HCT116 (cell line): ENCODE measurements around the gene CRB1. TPM values are rescaled to one million over a fixed set of nuclear protein-coding genes. Genes with fewer than 3 reads are reported as not detected.

Experiments
- ATAC-seq: fragments of 200-7000 bp; cut with Tn5 transposase; 2 replicates; pipeline ENCODE4 v1.9.1; 2020; ENCODE audit warnings: mild to moderate bottlenecking, moderate library complexity
- BruUV-seq: library from RNA; stranded (reverse); fragments of 400-500 nt; replicated peaks from 2 replicates; lab custom pipeline; 2021; lab: Mats Ljungman, UMichigan
- CTCF ChIA-PET: fragments of 300-600 bp; sonication (Branson Sonifier 250); formaldehyde crosslinking; loops from one replicate; lab custom pipeline; 2021; ENCODE audit warnings: antibody characterized with exemption; lab: Charles Lee
- POLR2A ChIA-PET: fragments of 300-600, 350-600 bp; sonication (Branson Sonifier 250); formaldehyde crosslinking; loops from one replicate; lab custom pipeline; 2021; ENCODE audit warnings: antibody characterized with exemption; lab: Charles Lee
- RAD21 ChIA-PET, 2 experiments: fragments of 300-600 bp; sonication (Branson Sonifier 250); formaldehyde crosslinking; loops; one replicate each; lab custom pipeline; 2023; ENCODE audit warnings: low total read pairs in 2 of 2; ENCODE audit not compliant: uncharacterized antibody in 2 of 2, unreplicated experiment in 2 of 2, low non-redundant PET in 1 of 2; lab: Charles Lee
- DNase-seq: peaks from one replicate; pipeline ENCODE4 v3.0.0-alpha.2; 2010; ENCODE audit warnings: low read depth, low spot score
- H2AFZ ChIP-seq: fragments of 200-600 bp; shearing (Covaris generic), sonication (generic); 2 replicates; pipeline ENCODE4 v1.6.1; 2017; ENCODE audit warnings: low read depth, mixed run types, mixed read lengths, antibody characterized with exemption, low read length; ENCODE audit not compliant: poor library complexity, severe bottlenecking
- H3K27ac ChIP-seq: 2 replicates; pipeline ENCODE4 v1.5.1; 2012; ENCODE audit warnings: low read depth, low read length
- H3K27me3 ChIP-seq: fragments of 200-600 bp; sonication (generic); 2 replicates; pipeline ENCODE4 v1.6.1; 2016; ENCODE audit warnings: mixed run types, low read length, mixed read lengths; ENCODE audit not compliant: insufficient read depth
- H3K36me3 ChIP-seq, 2 experiments: fragments of 200-500 bp in 1 of 2; fragments of 200-600 bp in 1 of 2; sonication (Bioruptor generic) in 1 of 2; sonication (generic) in 1 of 2; 2 replicates each; pipeline versions ENCODE4 v1.5.1 to v1.6.1; 2014 to 2016; ENCODE audit warnings: low read length in 2 of 2, inconsistent platforms in 1 of 2, mixed read lengths in 1 of 2, mixed run types in 1 of 2; ENCODE audit not compliant: insufficient read depth in 2 of 2, control insufficient read depth in 1 of 2
- H3K4me1 ChIP-seq, 2 experiments: fragments of 200-600 bp in 1 of 2; sonication (generic) in 1 of 2; 2 replicates each; pipeline versions ENCODE4 v1.5.1 to v1.6.1; 2012 to 2017; ENCODE audit warnings: low read length in 2 of 2, inconsistent platforms in 1 of 2, mild to moderate bottlenecking in 1 of 2, mixed read lengths in 1 of 2, mixed run types in 1 of 2, moderate library complexity in 1 of 2; ENCODE audit not compliant: insufficient read depth in 2 of 2, control insufficient read depth in 1 of 2
- H3K4me2 ChIP-seq: fragments of 200-600 bp; sonication (generic); 2 replicates; pipeline ENCODE4 v1.6.1; 2017; ENCODE audit warnings: mixed run types, low read length, mixed read lengths
- H3K4me3 ChIP-seq, 2 experiments: fragments of 200-600 bp in 1 of 2; sonication (generic) in 1 of 2; replicated peaks in 1 of 2; 2 replicates each; pipeline ENCODE4 v1.5.1; 2011 to 2016; ENCODE audit warnings: low read length in 2 of 2, control low read depth in 1 of 2, low read depth in 1 of 2, mild to moderate bottlenecking in 1 of 2, mixed read lengths in 1 of 2, mixed run types in 1 of 2
- H3K79me2 ChIP-seq: fragments of 200-600 bp; sonication (generic); 2 replicates; pipeline ENCODE4 v1.6.1; 2017; ENCODE audit warnings: mild to moderate bottlenecking, mixed run types, low read length, moderate library complexity, mixed read lengths; ENCODE audit not compliant: insufficient read depth
- H3K9ac ChIP-seq: fragments of 200-600 bp; sonication (generic); 2 replicates; pipeline ENCODE4 v1.6.1; 2016; ENCODE audit warnings: low read length, mixed read lengths
- H3K9me2 ChIP-seq: fragments of 200-600 bp; sonication (generic), shearing (Covaris generic); 2 replicates; pipeline ENCODE4 v1.6.1; 2017; ENCODE audit warnings: mixed run types, mild to moderate bottlenecking, moderate library complexity; ENCODE audit not compliant: insufficient read depth
- H3K9me3 ChIP-seq, 2 experiments: fragments of 200-500 bp in 1 of 2; fragments of 200-600 bp in 1 of 2; sonication (Bioruptor generic) in 1 of 2; sonication (generic) in 1 of 2; 2 replicates each; pipeline ENCODE4 v1.6.1; 2014 to 2017; ENCODE audit warnings: low read length in 2 of 2, mixed read lengths in 2 of 2, inconsistent platforms in 1 of 2, low read depth in 1 of 2, mild to moderate bottlenecking in 1 of 2, mixed run types in 1 of 2, moderate library complexity in 1 of 2; ENCODE audit not compliant: control insufficient read depth in 1 of 2, insufficient read depth in 1 of 2
- H4K20me1 ChIP-seq: fragments of 200-600 bp; sonication (generic), shearing (Covaris generic); 2 replicates; pipeline ENCODE4 v1.6.1; 2017; ENCODE audit warnings: mixed run types, mild to moderate bottlenecking, moderate library complexity; ENCODE audit not compliant: insufficient read depth
- CEBPB ChIP-seq: IDR thresholded peaks from 2 replicates; pipeline ENCODE4 v1.6.1; 2012; ENCODE audit warnings: low read depth
- ELF1 ChIP-seq: IDR thresholded peaks from 2 replicates; pipeline ENCODE4 v1.6.1; 2012; ENCODE audit warnings: low read depth, borderline replicate concordance
- EZH2phosphoT487 ChIP-seq: fragments of 200-600 bp; IDR thresholded peaks from 2 replicates; pipeline ENCODE4 v1.6.1; 2018; ENCODE audit warnings: antibody characterized with exemption, borderline replicate concordance
- JUND ChIP-seq: IDR thresholded peaks from 2 replicates; pipeline ENCODE4 v1.6.1; 2012
- POLR2A ChIP-seq: IDR thresholded peaks from 2 replicates; pipeline ENCODE4 v1.7.0; 2011; ENCODE audit warnings: borderline replicate concordance; ENCODE audit not compliant: insufficient read depth, insufficient read length; ENCODE audit errors: extremely low read depth
- RAD21 ChIP-seq: IDR thresholded peaks from 2 replicates; pipeline ENCODE4 v1.6.1; 2012; ENCODE audit warnings: low read depth, mild to moderate bottlenecking
- SIN3A ChIP-seq: IDR thresholded peaks from 2 replicates; pipeline ENCODE4 v1.6.1; 2012; ENCODE audit warnings: low read depth
- SP1 ChIP-seq: IDR thresholded peaks from 2 replicates; pipeline ENCODE4 v1.6.1; 2012; ENCODE audit warnings: low read depth
- TCF7L2 ChIP-seq: IDR thresholded peaks from 2 replicates; pipeline ENCODE4 v1.7.0; 2011; ENCODE audit warnings: borderline replicate concordance, inconsistent platforms; ENCODE audit not compliant: insufficient read depth, insufficient read length; ENCODE audit errors: extremely low read depth
- ZBTB33 ChIP-seq: IDR thresholded peaks from 2 replicates; pipeline ENCODE4 v1.6.1; 2011; ENCODE audit warnings: mild to moderate bottlenecking, low read length, moderate library complexity; ENCODE audit not compliant: insufficient replicate concordance; ENCODE audit errors: extremely low read depth
- ZNF274 ChIP-seq: fragments of 200-500 bp; sonication (Bioruptor generic); IDR thresholded peaks from 2 replicates; pipeline ENCODE4 v1.6.1; 2014; ENCODE audit warnings: mild to moderate bottlenecking, low read depth, low read length, inconsistent platforms
- intact Hi-C: fragments of 100-400 bp; cut with micrococcal nuclease; formaldehyde crosslinking; loops from 2 replicates; pipeline ENCODE4 v1.10.0; 2022
- total RNA-seq: library from RNA; stranded (reverse); gene quantifications from one replicate; pipeline ENCODE4 v1.2.1, GENCODE V29; 2021; ENCODE audit not compliant: unreplicated experiment
- TF ChIP-seq, protein P1 (sequence below): IDR thresholded peaks from 2 replicates; pipeline ENCODE4 v1.6.1; 2012

The CRB1 gene
- total RNA-seq, 1 experiment from 2014 or later: 0.07 TPM

DNA sequence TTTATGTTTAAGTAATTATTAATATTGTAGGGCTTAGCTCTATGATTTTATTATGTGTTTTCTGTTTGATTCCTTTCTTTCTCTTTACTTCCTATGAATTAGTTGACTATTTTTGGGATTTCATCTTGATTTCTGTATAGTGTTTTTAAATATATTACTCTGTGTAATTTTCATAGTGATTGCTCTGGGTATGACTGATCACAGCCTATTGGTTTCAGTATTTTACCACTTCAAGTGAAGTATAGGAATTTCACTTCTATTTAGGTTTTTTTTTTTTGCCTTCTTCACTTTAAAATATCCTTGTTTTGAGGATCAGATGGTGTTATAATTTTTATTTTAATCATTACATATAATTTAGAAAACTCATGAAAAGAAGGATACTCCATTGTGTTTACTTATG is 94.8 kb downstream of the CRB1 start:
- no peaks in the 10 kb centered on the region for H3K79me2 ChIP-seq
- ChIA-PET CTCF (no interaction called here), POLR2A (interaction anchor here (0.7 kb wide), 1 partner anchor 64 kb away, joined by 3 read pairs; no protein-coding TSS in a partner anchor), RAD21 (no interaction called here)
- intact Hi-C loops: no loop called here
- ATAC-seq (no peak), DNase-seq (no peak)
- no peak overlapping the region for H3K4me3 ChIP-seq
- H3K27ac ChIP-seq: no peak overlapping the region
- H3K9me2 ChIP-seq: no peaks in the 10 kb centered on the region
- H2AFZ ChIP-seq: no peak overlapping the region
- TF ChIP-seq ELF1 (no peak), CEBPB (no peak), RAD21 (no peak), TCF7L2 (no peak), POLR2A (no peak), SP1 (no peak), SIN3A (no peak), EZH2phosphoT487 (no peak), ZNF274 (no peak), ZBTB33 (no peak), JUND (no peak)
- TF ChIP-seq, protein P1, sequence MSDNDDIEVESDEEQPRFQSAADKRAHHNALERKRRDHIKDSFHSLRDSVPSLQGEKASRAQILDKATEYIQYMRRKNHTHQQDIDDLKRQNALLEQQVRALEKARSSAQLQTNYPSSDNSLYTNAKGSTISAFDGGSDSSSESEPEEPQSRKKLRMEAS: no peak
- no peak overlapping the region for H3K4me2 ChIP-seq
- H3K9ac ChIP-seq: no peak overlapping the region
- H4K20me1 ChIP-seq: no peaks in the 10 kb centered on the region
- H3K9me3 ChIP-seq: no peaks in the 10 kb centered on the region
- no TSS peak for BruUV-seq
- H3K27me3 ChIP-seq: no peaks in the 10 kb centered on the region
- H3K4me1 ChIP-seq: no peaks in the 10 kb centered on the region
- no peaks in the 10 kb centered on the region for H3K36me3 ChIP-seq
